Right lobe of liver (tissue), 6 donors: ENCODE data around the gene DHX30. TPM values are rescaled to one million over a fixed set of nuclear protein-coding genes. Genes with fewer than 3 reads are reported as not detected.
"Not testable (repeated sequence)": the region's sequence is repeated elsewhere in the genome, so short reads cannot be mapped to it uniquely, and the experiment has no call there.

Experiments
- ATAC-seq, 4 donors: fragments of 200-7000 bp; cut with Tn5 transposase; one replicate each; pipeline ENCODE4 v1.9.1; 2020; ENCODE audit warnings: mild to moderate bottlenecking in 4 of 4, moderate library complexity in 4 of 4
- DNase-seq, 3 donors: peaks; one replicate each; pipeline ENCODE4 v3.0.0-alpha.2; 2020
- H3K27ac ChIP-seq, 3 donors: fragments of 200-600 bp; one replicate each; pipeline ENCODE4 v1.8.0; 2022
- H3K27me3 ChIP-seq, 2 donors: fragments of 200-600 bp; one replicate each; pipeline ENCODE4 v1.8.0; 2022
- H3K36me3 ChIP-seq, 4 donors: fragments of 200-600 bp; sonication (generic) in 1 of 4; one replicate each; pipeline versions ENCODE4 v1.5.1 to v1.8.0; 2017 to 2022; ENCODE audit warnings: control low read depth in 1 of 4
- H3K4me1 ChIP-seq, 4 donors: fragments of 200-600 bp; sonication (generic) in 1 of 4; one replicate each; pipeline versions ENCODE4 v1.5.1 to v1.8.0; 2017 to 2022; ENCODE audit warnings: control low read depth in 1 of 4
- H3K4me3 ChIP-seq, 3 donors: fragments of 200-600 bp; one replicate each; pipeline ENCODE4 v1.8.0; 2022
- H3K9me3 ChIP-seq, 4 donors: fragments of 200-600 bp; sonication (generic) in 1 of 4; one replicate each; pipeline versions ENCODE4 v1.5.1 to v1.8.0; 2017 to 2022; ENCODE audit warnings: control low read depth in 1 of 4
- CTCF ChIP-seq, 4 donors: fragments of 200-600 bp in 3 of 4; fragments of 450-650 bp in 1 of 4; IDR thresholded peaks; one replicate each; pipeline versions ENCODE4 v1.5.1 to v1.8.0; 2016 to 2022; ENCODE audit warnings: antibody characterized with exemption in 4 of 4, mild to moderate bottlenecking in 2 of 4
- POLR2A ChIP-seq: fragments of 450-650 bp; IDR thresholded peaks from one replicate; pipeline ENCODE4 v1.6.1; 2017; ENCODE audit warnings: antibody characterized with exemption, mild to moderate bottlenecking
- WGBS: methylation state at CpG from one replicate; pipeline ENCODE4 v1.1.6; 2018; ENCODE audit warnings: low coverage, low lambda C conversion rate; ENCODE audit not compliant: insufficient coverage; ENCODE audit errors: missing lambda C conversion rate; 5-methylcytosine and 5-hydroxymethylcytosine counted together
- intact Hi-C, 2 donors: fragments of 100-400 bp; cut with DNase I; formaldehyde crosslinking; loops; one replicate each; pipeline versions ENCODE4 v1.11.2 to v1.14.1; 2022
- long read RNA-seq: library from polyadenylated mRNA; unstranded; transcript quantifications from one replicate; pipeline ENCODE4 v2.0.0, GENCODE V29; 2019
- total RNA-seq, 6 experiments: library from RNA; depleted of rRNA in 2 of 6; stranded (reverse); fragments of >200 nt in 2 of 6; fragmentation: NEBNext Ultra II Directional in 3 of 6; extraction: Animal tissue kit (Norgen Biotek cat#: 25700) in 3 of 6; gene quantifications; one replicate each; pipeline versions ENCODE4 v1.1.0 to v1.2.4, GENCODE V29; 2016 to 2023
- donor health status: DM: no; HTN: yes; CAD: no.
- donor health status: DM: no; HTN: no; CAD: no.
- donor health status: DM: no; HTN: no; CAD: no.
- donor health status: DM: no; HTN: yes; CAD: no.
- donor health status: DM: no; HTN: yes; CAD: no.

DHX30 gene, protein sequence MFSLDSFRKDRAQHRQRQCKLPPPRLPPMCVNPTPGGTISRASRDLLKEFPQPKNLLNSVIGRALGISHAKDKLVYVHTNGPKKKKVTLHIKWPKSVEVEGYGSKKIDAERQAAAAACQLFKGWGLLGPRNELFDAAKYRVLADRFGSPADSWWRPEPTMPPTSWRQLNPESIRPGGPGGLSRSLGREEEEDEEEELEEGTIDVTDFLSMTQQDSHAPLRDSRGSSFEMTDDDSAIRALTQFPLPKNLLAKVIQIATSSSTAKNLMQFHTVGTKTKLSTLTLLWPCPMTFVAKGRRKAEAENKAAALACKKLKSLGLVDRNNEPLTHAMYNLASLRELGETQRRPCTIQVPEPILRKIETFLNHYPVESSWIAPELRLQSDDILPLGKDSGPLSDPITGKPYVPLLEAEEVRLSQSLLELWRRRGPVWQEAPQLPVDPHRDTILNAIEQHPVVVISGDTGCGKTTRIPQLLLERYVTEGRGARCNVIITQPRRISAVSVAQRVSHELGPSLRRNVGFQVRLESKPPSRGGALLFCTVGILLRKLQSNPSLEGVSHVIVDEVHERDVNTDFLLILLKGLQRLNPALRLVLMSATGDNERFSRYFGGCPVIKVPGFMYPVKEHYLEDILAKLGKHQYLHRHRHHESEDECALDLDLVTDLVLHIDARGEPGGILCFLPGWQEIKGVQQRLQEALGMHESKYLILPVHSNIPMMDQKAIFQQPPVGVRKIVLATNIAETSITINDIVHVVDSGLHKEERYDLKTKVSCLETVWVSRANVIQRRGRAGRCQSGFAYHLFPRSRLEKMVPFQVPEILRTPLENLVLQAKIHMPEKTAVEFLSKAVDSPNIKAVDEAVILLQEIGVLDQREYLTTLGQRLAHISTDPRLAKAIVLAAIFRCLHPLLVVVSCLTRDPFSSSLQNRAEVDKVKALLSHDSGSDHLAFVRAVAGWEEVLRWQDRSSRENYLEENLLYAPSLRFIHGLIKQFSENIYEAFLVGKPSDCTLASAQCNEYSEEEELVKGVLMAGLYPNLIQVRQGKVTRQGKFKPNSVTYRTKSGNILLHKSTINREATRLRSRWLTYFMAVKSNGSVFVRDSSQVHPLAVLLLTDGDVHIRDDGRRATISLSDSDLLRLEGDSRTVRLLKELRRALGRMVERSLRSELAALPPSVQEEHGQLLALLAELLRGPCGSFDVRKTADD
- total RNA-seq = 10 to 100 TPM; 20.1 to 40.9 (median 28.7) TPM
- long read RNA-seq, full-length matches to known transcripts = 3 of 5 reads
- long read RNA-seq, partial matches to known transcripts = 1 of 5 reads
- long read RNA-seq, other reads (novel, unspliced or antisense) = 1 of 5 reads

DNA sequence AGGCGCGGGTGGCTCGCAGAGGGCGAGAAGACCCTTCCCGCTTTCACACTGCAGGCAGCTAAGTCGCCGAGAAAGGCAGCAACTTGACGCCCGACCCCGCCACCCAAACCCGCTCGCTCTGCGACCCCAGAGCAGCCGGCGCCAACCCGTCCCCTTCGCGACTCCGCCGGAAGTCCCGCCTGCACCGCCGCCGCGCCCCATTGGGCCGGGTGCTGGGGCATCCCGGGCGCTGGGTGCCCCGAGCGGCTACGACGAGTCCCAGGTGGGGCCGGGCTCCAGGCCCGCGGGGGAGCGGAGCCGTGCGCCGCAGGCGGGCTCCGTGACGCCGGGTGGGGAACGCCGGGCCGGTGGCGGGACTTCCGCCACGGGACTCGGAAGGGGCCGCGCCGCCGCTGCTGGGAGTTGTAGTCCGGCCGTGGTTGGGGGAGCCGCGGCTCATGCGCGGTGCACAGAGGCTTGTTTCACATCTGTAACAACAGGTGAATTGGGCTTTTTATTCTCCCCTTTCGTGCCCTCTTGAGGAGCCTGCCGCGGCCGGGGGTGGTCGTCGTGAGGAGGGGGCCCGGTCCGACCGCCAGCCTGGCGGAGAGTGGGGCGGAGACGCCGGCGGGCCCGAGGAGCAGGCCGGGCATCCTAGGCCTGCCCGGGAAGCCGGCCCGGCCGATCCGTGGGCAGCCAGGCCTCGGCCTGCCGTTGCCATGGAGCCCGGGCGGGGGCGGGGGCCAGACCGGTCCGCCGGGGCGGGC lies at the start of gene DHX30:
TSS of gene DHX30 (plus strand) at position 405 of the 746 bp plus-strand sequence. CDS start 7,546 bp downstream, outside the sequence.
- Histone ChIP-seq H3K4me1 (peaks cover 0 to 8% (median 4%) of the 10 kb centered on the region in 4 donors), H3K9me3 (no peaks in the 10 kb centered on the region), H3K27ac (peak within 1 kb of the TSS; percentile 77 to 94 (median 86)), H3K4me3 (peak within 1 kb of the TSS; percentile 87 to 92 (median 88)), H3K27me3 (no peaks in the 10 kb centered on the region), H3K36me3 (peaks cover 0 to 9% (median 0%) of the 10 kb centered on the region in 4 donors)
- ATAC-seq (peak; percentile 87 to 96 (median 94)), DNase-seq (peak; percentile 92 to 94 (median 92))
- 3% methylated on average over 13 of the region's 90 CpGs for WGBS
- intact Hi-C loops = no loop called here
- TF ChIP-seq POLR2A (peak; percentile 85), CTCF (IDR thresholded peaks at IDR 0.05) (no peak)

GRCh38 chr3:47758261-47759025 lies 44.5 kb upstream of the DHX30 start:
- peak overlapping the region in 1 of 3 donors; percentile 32 for H3K27ac ChIP-seq
- no peak overlapping the region for H3K4me3 ChIP-seq
- no peaks in the 10 kb centered on the region for H3K9me3 ChIP-seq
- 48% methylated on average over 11 of the region's 14 CpGs for WGBS
- intact Hi-C loops = no loop called here
- H3K4me1 ChIP-seq = peaks cover 0 to 41% (median 2%) of the 10 kb centered on the region in 4 donors
- H3K27me3 ChIP-seq = no peaks in the 10 kb centered on the region
- DNase-seq = peak; percentile 29 to 60 (median 56)
- H3K36me3 ChIP-seq = no peaks in the 10 kb centered on the region
- TF ChIP-seq CTCF (IDR thresholded peaks at IDR 0.05) (no peak), POLR2A (no peak)
- ATAC-seq = peak; percentile 68 to 80 (median 78)

GRCh38 chr3:47760207-47760606 lies 42.7 kb upstream of the DHX30 start:
- intact Hi-C loops, H3K4me3 ChIP-seq, H3K9me3 ChIP-seq, H3K36me3 ChIP-seq, H3K27me3 ChIP-seq: not testable (repeated sequence)
- ATAC-seq = peak; percentile 47 to 66 (median 52)
- H3K27ac ChIP-seq = peak overlapping the region in 1 of 3 donors; percentile 57
- peak in 1 of 3 donors; percentile 67 for DNase-seq
- no CpG with 5 or more reads among the region's 4 CpGs for WGBS
- H3K4me1 ChIP-seq = peaks cover 0 to 36% (median 2%) of the 10 kb centered on the region in 4 donors

- intact Hi-C loops = no loop called here
- WGBS = 95% methylated on average over 3 of the region's 4 CpGs
- Histone ChIP-seq H3K4me1 (peaks cover 0 to 36% (median 2%) of the 10 kb centered on the region in 4 donors), H3K27ac (peak overlapping the region in 1 of 3 donors; percentile 57), H3K27me3 (no peaks in the 10 kb centered on the region), H3K36me3 (no peaks in the 10 kb centered on the region), H3K9me3 (no peaks in the 10 kb centered on the region), H3K4me3 (no peak overlapping the region)
- no peak for DNase-seq
- no peak for TF ChIP-seq CTCF (IDR thresholded peaks at IDR 0.05)
- no peak for TF ChIP-seq POLR2A
- ATAC-seq = peak; percentile 31 to 53 (median 46)
Measured at GRCh38 chr3:47761046-47761445, 41.9 kb upstream of the DHX30 start.
